NOMO-1 treated with DMSO at 0.1 percent for 48 hours (cell line): Measurements from ENCODE around the gene GPC4.

Experiments used
- DNase-seq: peaks from one replicate; lab custom pipeline; 2025; ENCODE audit not compliant: unreplicated experiment; lab: John Stamatoyannopoulos, UW

GPC4 gene

GRCh38 chrX:133415276-133416105 is at the start of gene GPC4:
GPC4 (minus strand) TSS chrX:133415489; CDS start chrX:133414965, 524 bp downstream.
- peak; percentile 48 for DNase-seq

DNA sequence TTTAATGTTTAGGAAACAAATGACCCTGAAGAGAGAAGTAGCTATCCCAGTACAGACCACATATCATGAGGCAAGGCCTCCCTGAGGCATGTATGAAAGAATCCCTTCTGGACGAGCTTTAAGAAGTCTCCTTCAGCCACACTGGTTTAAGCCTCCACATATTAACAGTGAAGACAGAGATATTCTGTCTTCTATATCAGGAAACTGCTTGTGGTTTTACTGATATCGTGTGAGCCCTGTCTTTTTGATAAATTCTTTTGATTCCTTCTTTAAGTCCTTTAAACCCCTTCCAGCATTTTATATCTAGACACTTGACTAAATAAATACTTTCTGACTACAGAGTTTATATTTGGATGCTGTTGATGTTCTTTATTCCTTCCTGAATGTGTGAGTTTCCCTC is 45.9 kb upstream of the GPC4 start:
- DNase-seq = no peak

- DNase-seq = no peak
These were observed 39.6 kb upstream of the GPC4 start for GRCh38 chrX:133454924-133455323.

DNA sequence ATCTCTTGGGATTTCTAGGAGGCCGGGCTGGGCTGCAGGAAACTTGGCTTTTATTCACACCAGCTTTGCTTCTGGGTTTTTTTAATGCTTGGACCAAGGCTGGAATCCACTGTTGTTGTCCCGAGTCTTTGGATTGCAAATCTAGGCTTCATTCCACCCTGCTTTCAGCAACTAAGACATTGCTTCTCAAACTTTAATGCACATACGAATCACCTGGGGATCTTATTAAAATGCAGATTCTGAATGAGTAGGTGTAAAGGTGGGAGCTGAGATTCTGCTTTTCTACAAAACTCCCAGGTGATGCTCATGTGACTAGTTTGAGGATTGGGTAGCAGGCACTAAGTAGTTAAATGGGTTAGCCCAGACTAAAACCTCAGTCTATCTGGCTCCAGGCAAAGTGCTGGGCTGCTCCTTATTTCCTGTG is 39.2 kb upstream of the GPC4 start:
- no peak for DNase-seq

GRCh38 chrX:133448512-133449076 is 33.3 kb upstream of the GPC4 start:
- no peak for DNase-seq

DNA sequence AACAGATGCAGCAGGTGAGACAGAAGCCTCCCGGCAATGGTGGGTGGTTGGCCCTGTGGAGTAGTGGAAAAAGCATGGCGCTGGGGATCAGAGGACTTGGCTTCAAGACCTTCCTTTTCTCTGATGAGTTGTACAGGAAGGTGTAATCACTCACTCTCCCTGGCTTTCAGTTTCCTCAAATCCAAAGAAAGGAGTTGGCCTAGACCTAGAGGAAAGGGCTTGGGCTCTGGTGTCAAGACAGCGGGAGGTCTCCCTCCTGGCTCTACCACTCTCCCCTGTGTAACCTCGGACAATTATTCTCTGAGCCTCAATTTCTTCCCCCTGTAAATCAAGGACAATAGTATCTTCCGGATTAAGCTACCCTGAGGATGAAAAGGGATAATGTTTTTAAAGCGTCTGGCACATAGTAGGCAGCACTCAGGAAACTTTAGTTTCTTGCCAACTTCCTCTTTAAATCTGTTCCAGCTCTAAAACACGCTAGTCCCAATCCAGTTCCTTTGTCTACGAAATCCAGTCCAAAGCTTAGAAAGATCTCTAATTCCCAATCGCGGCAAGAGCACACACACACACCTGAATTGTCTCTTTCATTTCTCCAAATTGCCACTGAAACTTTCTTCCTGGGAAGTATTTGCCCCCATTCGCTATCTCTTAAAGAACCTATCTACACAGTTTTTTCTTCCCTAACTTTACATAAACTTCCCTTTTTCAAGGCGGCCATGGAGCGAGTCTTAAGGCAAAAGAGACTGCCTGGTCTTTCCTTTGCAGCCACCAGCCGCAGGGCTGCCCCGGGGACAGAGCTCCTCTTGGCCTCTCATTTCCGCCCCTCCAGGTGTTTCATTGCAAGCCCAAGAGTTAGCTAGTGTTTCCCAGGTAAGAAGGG is 29.9 kb upstream of the GPC4 start:
- DNase-seq = peak; percentile 39

GRCh38 chrX:133444196-133444595 is 28.9 kb upstream of the GPC4 start:
- no peak for DNase-seq

DNA sequence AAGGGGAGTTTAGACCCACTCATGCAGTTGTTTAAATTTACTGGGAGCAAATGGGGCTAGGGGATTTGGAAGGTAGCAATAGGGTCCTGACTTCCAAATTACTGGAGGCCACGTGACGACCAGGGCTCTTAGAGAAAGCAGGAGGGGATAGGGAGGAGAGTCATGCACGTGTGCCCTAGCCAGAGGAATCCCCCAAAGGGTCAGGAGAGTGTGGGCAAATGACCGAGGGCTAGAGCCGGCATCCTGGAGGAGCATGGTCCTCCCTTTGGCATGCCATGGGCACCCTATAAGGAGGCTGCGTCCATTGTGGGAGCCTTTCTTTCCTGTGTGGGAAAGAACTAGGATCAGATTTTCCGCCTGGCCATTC is 25.5 kb upstream of the GPC4 start:
- DNase-seq = no peak

DNA sequence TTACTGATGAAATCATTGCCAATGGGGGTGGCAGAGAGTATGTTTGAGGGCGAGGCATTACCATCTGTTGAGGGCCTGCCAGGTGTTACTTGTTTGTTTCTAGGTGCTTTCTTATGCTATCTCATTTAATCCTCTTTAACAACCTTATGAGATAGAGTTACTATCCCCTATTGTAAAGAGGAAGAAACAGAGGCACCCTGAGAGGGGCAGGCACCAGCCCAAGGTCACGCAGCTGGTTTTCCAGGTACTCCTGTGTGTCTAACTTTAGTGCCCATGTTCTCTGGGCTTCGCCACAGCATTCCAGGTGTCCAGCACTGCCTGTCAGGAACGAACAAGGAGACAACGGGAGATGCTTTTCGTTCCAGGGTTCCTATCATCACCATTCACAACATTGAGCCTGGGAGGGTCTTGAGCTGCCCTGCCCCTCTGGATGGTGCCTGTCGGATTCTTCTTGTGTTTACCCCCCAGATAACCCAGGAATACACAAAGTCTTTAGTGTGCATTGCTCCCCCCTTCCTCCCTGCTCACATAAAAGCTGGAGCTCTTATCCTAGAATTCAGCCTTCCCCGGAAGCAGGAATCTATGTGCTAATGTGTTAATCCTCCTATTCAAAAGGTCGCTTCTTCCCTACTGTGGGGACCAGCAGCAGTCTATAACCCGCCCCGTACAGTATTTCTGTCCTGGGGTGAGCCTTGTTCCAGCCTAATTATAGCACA is 24.9 kb upstream of the GPC4 start:
- no peak for DNase-seq

DNA sequence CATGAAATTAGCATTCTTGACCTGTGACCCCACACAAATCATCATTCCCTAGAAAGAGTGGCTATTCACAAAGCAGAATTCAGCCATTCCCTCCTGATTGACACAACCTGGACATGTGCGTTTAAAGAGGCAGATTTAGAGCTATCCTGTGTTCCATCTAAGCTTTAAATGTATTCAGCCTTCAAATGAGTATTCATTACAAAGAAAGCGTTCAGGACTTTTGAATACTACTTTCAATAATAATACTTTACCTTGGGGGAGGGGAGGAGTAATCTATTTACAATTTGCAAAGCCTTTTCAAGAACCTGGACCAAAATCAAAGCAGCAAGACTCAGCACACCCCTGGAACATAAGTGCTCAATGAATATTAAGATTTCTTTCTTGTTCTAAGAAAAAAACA is 22.5 kb upstream of the GPC4 start:
- no peak for DNase-seq

GRCh38 chrX:133437356-133437755 is 22.1 kb upstream of the GPC4 start:
- DNase-seq = no peak

GRCh38 chrX:133435544-133436124 is 20.3 kb upstream of the GPC4 start:
- DNase-seq = no peak

- no peak for DNase-seq
These were observed 19.0 kb upstream of the GPC4 start for GRCh38 chrX:133434197-133434820.

DNA sequence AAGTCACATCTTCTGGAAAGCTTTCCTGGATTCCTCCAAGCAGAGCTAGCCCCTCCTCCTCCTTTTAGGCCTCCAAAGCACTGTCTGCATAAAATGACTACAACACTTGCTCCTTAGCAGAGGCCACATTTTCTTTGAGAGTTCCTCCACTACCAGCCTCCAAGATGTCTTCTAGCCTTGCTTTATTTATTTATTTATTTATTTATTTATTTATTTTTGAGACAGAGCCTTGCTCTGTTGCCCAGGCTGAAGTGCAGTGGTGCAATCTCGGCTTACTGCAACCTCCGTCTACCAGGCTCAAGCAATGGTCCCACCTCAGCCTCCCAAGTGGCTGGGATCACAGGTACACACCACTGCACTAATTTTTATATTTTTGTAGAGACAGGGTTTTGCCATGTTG is 4.6 kb upstream of the GPC4 start:
- no peak for DNase-seq

GRCh38 chrX:133418588-133418987 is 3.3 kb upstream of the GPC4 start:
- no peak for DNase-seq

GRCh38 chrX:133417364-133417763 is 2.1 kb upstream of the GPC4 start:
- DNase-seq = no peak

GRCh38 chrX:133414406-133415275 is 648 bp downstream of the GPC4 start:
- peak; percentile 35 for DNase-seq

- no peak for DNase-seq
These were observed 1.9 kb downstream of the GPC4 start for GRCh38 chrX:133413218-133413925.

- peak; percentile 4 for DNase-seq
These were observed 2.6 kb downstream of the GPC4 start for GRCh38 chrX:133412665-133413064.
